Measurements from ENCODE around the gene NUDT19. TPM values are rescaled to one million over a fixed set of nuclear protein-coding genes. Genes with fewer than 3 reads are reported as not detected.
"Not testable (repeated sequence)": the region's sequence is repeated elsewhere in the genome, so short reads cannot be mapped to it uniquely, and the experiment has no call there.

Gene NUDT19
- total RNA-seq, 4 donors from 2014 or later, result 4.2 to 15.2 (median 12.8) TPM

DNA sequence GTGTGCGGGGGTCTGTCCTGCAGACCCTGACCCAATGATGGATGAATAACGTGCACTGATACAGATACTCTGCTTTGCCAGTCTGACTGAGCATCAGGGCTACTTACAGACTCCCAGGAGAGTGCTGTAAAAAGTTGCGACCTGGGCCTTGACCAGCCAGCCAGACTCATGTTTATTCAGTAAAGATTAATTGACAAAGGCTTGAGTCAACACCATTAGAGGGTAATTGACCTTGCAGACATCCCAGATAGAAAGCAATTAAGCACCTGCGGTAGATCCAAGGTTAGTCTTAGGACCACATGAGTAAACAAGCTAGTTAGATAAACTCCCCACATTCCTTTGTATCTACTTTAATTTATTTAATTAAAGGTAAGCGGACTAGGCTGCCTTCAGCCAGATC is 10.4 kb downstream of the NUDT19 start:
- in situ Hi-C loops (cut with MboI; ENCODE audit: low pct_ligation_motif_present in 1 of 4, low pct_unique_long_range_greater_than_20kb in 1 of 4, low sequenced_read_pairs in 3 of 4), result no loop called here
- Histone ChIP-seq H3K9me3 (peaks cover 8 to 11% of the 10 kb centered on the region in 2 donors), H3K36me3 (peaks cover 0 to 19% (median 9%) of the 10 kb centered on the region in 4 donors), H3K4me3 (no peak overlapping the region), H3K27ac (no peak overlapping the region), H3K4me1 (peaks cover 5 to 14% (median 8%) of the 10 kb centered on the region in 4 donors), H3K27me3 (no peaks in the 10 kb centered on the region)
- no peak for DNase-seq
- TF ChIP-seq CTCF (IDR thresholded peaks at IDR 0.05) (no peak), POLR2AphosphoS5 (IDR thresholded peaks at IDR 0.05) (no peak), POLR2A (IDR thresholded peaks at IDR 0.05) (no peak), EP300 (IDR thresholded peaks at IDR 0.05; ENCODE audit: low read depth) (no peak)
- intact Hi-C loops (cut with DNase I; ENCODE audit: low total_unique reads), result no loop called here
- 50 to 61% methylated on average over 2 to 5 of the region's 5 CpGs for WGBS, 2 donors (ENCODE audit: low coverage in 1 of 2)

DNA sequence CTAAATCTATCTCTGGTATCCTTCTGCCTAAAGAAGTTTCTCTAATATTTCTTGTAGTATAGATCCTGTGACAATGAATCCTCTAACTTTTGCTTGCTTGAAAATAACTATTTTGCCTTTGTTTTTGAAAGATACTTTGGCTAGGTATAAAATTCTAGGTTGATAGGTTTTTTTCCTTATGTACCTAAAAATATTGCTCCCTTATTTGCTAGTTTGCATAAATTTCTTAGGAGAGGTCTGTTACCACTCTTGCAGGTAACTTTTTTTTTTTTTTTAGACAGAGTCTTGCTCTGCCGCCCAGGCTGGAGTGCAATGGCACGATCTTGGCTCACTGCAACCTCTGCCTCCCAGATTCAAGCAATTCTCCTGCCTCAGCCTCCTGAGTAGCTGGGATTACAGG is 12.4 kb downstream of the NUDT19 start:
- in situ Hi-C loops (cut with MboI; ENCODE audit: low pct_ligation_motif_present in 1 of 4, low pct_unique_long_range_greater_than_20kb in 1 of 4, low sequenced_read_pairs in 3 of 4); H3K27ac ChIP-seq; intact Hi-C loops (cut with DNase I; ENCODE audit: low total_unique reads); H3K4me3 ChIP-seq; H3K27me3 ChIP-seq; DNase-seq: not testable (repeated sequence)
- Histone ChIP-seq H3K4me1 (peaks cover 5 to 14% (median 8%) of the 10 kb centered on the region in 4 donors), H3K36me3 (peaks cover 0 to 17% (median 6%) of the 10 kb centered on the region in 4 donors), H3K9me3 (peaks cover 8 to 11% of the 10 kb centered on the region in 2 donors)
- 83 to 100% methylated on average over 1 to 2 of the region's 2 CpGs for WGBS, 2 donors (ENCODE audit: low coverage in 1 of 2)

DNA sequence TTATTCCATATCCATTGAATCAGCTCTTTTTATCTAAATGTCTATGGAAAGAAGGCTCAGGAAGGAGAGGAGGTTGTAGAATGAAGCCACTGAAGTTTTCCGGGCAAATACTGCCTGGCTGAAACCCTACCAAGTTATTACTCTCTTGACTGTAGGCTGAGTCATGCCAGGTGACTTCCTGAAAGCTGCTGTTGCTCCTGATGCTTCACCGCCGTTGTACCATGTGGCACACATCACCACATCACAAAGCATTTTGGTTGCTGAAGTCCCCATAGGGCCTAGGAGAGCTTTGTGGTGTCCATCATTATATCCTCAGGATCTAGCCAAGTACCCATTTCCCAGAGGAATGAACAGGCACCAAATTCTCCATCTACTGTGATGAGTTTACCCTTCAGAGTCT is 16.8 kb downstream of the NUDT19 start:
- Histone ChIP-seq H3K9me3 (peaks cover 8 to 11% of the 10 kb centered on the region in 2 donors), H3K4me1 (no peaks in the 10 kb centered on the region), H3K4me3 (no peak overlapping the region), H3K27ac (no peak overlapping the region), H3K36me3 (peaks cover 0 to 33% (median 7%) of the 10 kb centered on the region in 4 donors), H3K27me3 (no peaks in the 10 kb centered on the region)
- TF ChIP-seq POLR2A (IDR thresholded peaks at IDR 0.05), result no peak
- no peak for TF ChIP-seq CTCF (IDR thresholded peaks at IDR 0.05)
- TF ChIP-seq EP300 (IDR thresholded peaks at IDR 0.05; ENCODE audit: low read depth), result no peak
- TF ChIP-seq POLR2AphosphoS5 (IDR thresholded peaks at IDR 0.05), result no peak
- in situ Hi-C loops (cut with MboI; ENCODE audit: low pct_ligation_motif_present in 1 of 4, low pct_unique_long_range_greater_than_20kb in 1 of 4, low sequenced_read_pairs in 3 of 4) (no loop called here), intact Hi-C loops (cut with DNase I; ENCODE audit: low total_unique reads) (no loop called here)
- WGBS, 2 donors (ENCODE audit: low coverage in 1 of 2), result 50 to 65% methylated on average over 3 of the region's 3 CpGs
- DNase-seq, result no peak

- no peak for DNase-seq
- no peak overlapping the region for H3K4me3 ChIP-seq
- no peaks in the 10 kb centered on the region for H3K4me1 ChIP-seq
- 86 to 95% methylated on average over 4 to 5 of the region's 5 CpGs for WGBS, 2 donors (ENCODE audit: low coverage in 1 of 2)
- peaks cover 4 to 6% of the 10 kb centered on the region in 2 donors for H3K9me3 ChIP-seq
- peaks cover 0 to 32% (median 6%) of the 10 kb centered on the region in 4 donors for H3K36me3 ChIP-seq
- intact Hi-C loops (cut with DNase I; ENCODE audit: low total_unique reads) (no loop called here), in situ Hi-C loops (cut with MboI; ENCODE audit: low pct_ligation_motif_present in 1 of 4, low pct_unique_long_range_greater_than_20kb in 1 of 4, low sequenced_read_pairs in 3 of 4) (no loop called here)
- TF ChIP-seq POLR2AphosphoS5 (IDR thresholded peaks at IDR 0.05) (no peak), CTCF (IDR thresholded peaks at IDR 0.05) (no peak), POLR2A (IDR thresholded peaks at IDR 0.05) (no peak), EP300 (IDR thresholded peaks at IDR 0.05; ENCODE audit: low read depth) (no peak)
- H3K27ac ChIP-seq, result no peak overlapping the region
- no peaks in the 10 kb centered on the region for H3K27me3 ChIP-seq
Observed at GRCh38 chr19:32709032-32709431, 17.4 kb downstream of the NUDT19 start.

- no peaks in the 10 kb centered on the region for H3K27me3 ChIP-seq
- H3K36me3 ChIP-seq, result peaks cover 0 to 24% (median 2%) of the 10 kb centered on the region in 4 donors
- in situ Hi-C loops (cut with MboI; ENCODE audit: low pct_ligation_motif_present in 1 of 4, low pct_unique_long_range_greater_than_20kb in 1 of 4, low sequenced_read_pairs in 3 of 4) (no loop called here), intact Hi-C loops (cut with DNase I; ENCODE audit: low total_unique reads) (no loop called here)
- H3K9me3 ChIP-seq, result no peaks in the 10 kb centered on the region
- H3K27ac ChIP-seq, result no peak overlapping the region
- 90 to 100% methylated on average over 4 to 6 of the region's 6 CpGs for WGBS, 2 donors (ENCODE audit: low coverage in 1 of 2)
- H3K4me1 ChIP-seq, result no peaks in the 10 kb centered on the region
- no peak for DNase-seq
- H3K4me3 ChIP-seq, result no peak overlapping the region
- TF ChIP-seq CTCF (IDR thresholded peaks at IDR 0.05) (no peak), POLR2A (IDR thresholded peaks at IDR 0.05) (no peak), EP300 (IDR thresholded peaks at IDR 0.05; ENCODE audit: low read depth) (no peak), POLR2AphosphoS5 (IDR thresholded peaks at IDR 0.05) (no peak)
Observed at GRCh38 chr19:32711747-32712146, 20.1 kb downstream of the NUDT19 start.

DNA sequence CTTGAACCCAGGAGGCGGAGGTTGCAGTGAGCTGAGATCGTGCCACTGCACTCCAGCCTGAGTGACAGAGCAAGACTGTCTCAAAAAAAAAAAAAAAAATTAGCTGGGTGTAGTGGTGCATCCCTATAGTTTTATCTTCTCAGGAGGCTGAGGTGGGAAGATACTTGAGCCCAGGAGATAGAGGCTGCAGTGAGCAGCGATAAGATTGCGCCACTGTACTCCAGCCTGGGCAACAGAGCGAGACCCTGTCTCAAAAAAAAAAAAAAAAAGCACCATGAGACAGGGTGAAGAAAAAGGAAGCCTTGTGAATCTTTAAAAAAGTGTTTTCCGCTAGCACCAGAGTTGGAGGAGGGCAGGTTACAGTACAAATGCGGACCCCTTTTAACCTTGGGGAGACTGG is 24.6 kb downstream of the NUDT19 start:
- H3K4me3 ChIP-seq; intact Hi-C loops (cut with DNase I; ENCODE audit: low total_unique reads); in situ Hi-C loops (cut with MboI; ENCODE audit: low pct_ligation_motif_present in 1 of 4, low pct_unique_long_range_greater_than_20kb in 1 of 4, low sequenced_read_pairs in 3 of 4); H3K4me1 ChIP-seq; DNase-seq; H3K9me3 ChIP-seq; H3K27ac ChIP-seq; H3K27me3 ChIP-seq: not testable (repeated sequence)
- WGBS, 2 donors (ENCODE audit: low coverage in 1 of 2), result 95 to 98% methylated on average over 4 to 7 of the region's 7 CpGs
- H3K36me3 ChIP-seq, result peaks cover 0 to 17% (median 2%) of the 10 kb centered on the region in 4 donors
